Omental fat pad (tissue), 4 donors: ENCODE measurements around the gene CHCHD6. TPM values are rescaled to one million over a fixed set of nuclear protein-coding genes. Genes with fewer than 3 reads are reported as not detected.

ENCODE experiments used
- ATAC-seq: fragments of 150-250 bp; one replicate; pipeline ENCODE4 v1.9.1; 2016; ENCODE audit warnings: mild to moderate bottlenecking, moderate library complexity; ENCODE audit not compliant: low FRiP score
- DNase-seq: peaks from one replicate; pipeline ENCODE4 v3.0.0-alpha.2; 2019; ENCODE audit warnings: low spot score
- CTCF ChIP-seq, 3 donors: fragments of 450-650 bp; IDR thresholded peaks; one replicate each; pipeline ENCODE4 v1.5.1; 2016 to 2017; ENCODE audit warnings: antibody characterized with exemption in 3 of 3, mild to moderate bottlenecking in 3 of 3, moderate library complexity in 2 of 3
- total RNA-seq, 4 donors: library from RNA; depleted of rRNA; stranded (reverse); fragments of >200 nt; gene quantifications; one replicate each; pipeline ENCODE4 v1.1.0, GENCODE V29; 2016

Gene CHCHD6
- total RNA-seq, 4 donors from 2014 or later = 7.5 to 19.7 (median 11.5) TPM

DNA sequence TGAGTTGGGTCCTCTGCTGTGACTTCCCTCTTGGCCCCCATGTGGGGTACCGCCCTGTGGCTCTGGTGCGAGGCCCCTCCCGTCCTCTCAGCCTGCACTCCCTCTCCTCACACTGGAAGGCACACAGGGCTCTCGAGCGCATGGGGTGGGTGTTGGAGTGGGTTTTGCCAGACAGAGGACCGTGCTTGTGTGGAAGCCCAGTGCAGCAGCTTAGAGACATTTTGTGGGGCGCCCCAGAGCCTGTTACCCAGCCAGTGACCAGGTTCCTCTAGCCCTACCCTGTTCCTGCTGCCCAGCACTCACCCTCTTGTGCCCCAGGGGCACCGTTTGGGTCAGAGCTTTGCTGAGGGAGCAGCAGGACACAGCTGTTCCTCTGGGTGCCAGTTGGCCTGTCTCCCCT is 288.7 kb downstream of the CHCHD6 start:
- ATAC-seq (no peak), DNase-seq (no peak)
- TF ChIP-seq CTCF (IDR thresholded peaks at IDR 0.05) = no peak

DNA sequence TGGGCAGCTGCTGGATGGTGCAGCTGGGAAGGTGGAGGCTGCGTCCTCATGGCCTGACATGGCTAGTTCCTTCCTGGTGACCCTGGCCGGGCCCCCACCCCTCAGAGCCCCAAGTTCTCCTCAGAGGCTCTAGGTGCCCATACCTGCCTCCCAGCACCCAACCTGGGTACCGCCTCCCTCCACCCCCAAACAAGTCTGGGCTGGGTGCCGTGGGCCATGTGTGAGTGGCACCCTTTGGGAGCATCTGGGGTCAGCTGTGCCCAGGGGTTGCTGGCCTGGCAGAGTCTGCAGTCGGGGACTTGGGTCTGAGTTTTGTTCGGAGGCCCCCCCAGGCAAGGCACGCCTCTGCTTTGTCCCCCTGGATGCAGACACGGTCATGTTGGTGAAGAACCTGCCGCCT is 289.4 kb downstream of the CHCHD6 start:
- DNase-seq (no peak), ATAC-seq (no peak)
- TF ChIP-seq CTCF (IDR thresholded peaks at IDR 0.05) = no peak

DNA sequence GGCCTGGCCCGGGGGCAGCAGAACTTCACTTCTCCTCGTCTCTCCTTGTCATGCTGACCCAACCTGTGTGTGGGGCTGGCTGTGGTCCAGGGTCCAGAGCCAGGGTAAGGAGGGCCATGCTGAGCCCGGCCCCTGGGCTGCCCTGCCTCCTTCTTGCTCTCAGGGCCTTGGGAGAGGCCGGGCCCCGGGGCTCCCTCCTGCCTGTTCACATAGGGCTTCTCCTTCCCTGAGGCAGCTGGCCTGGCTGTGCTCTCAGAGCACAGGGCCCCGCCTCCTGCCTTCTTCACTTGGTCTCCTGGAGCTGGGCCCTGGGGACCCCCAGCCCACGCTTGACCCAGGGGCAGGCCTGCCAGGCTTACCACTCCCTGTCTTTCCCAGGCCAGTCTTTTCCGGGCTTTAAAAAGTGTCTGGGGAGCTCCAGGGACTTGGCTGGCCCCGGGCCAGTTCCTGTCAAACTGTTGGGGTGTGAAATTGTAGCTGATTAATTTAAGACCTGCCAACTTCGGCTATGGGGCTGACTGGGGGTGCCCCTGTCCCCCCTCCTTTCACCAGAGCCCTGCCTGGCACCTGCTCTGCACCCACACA is 290.7 kb downstream of the CHCHD6 start:
- ATAC-seq (no peak), DNase-seq (no peak)
- TF ChIP-seq CTCF (IDR thresholded peaks at IDR 0.05) = no peak

GRCh38 chr3:126995254-126995780 is 291.3 kb downstream of the CHCHD6 start:
- ATAC-seq (no peak), DNase-seq (no peak)
- TF ChIP-seq CTCF (IDR thresholded peaks at IDR 0.05) = no peak

GRCh38 chr3:126995926-126996512 is 292.0 kb downstream of the CHCHD6 start:
- DNase-seq (no peak), ATAC-seq (no peak)
- TF ChIP-seq CTCF (IDR thresholded peaks at IDR 0.05) = no peak

GRCh38 chr3:126996905-126997304 is 292.9 kb downstream of the CHCHD6 start:
- ATAC-seq (no peak), DNase-seq (no peak)
- TF ChIP-seq CTCF (IDR thresholded peaks at IDR 0.05) = no peak

DNA sequence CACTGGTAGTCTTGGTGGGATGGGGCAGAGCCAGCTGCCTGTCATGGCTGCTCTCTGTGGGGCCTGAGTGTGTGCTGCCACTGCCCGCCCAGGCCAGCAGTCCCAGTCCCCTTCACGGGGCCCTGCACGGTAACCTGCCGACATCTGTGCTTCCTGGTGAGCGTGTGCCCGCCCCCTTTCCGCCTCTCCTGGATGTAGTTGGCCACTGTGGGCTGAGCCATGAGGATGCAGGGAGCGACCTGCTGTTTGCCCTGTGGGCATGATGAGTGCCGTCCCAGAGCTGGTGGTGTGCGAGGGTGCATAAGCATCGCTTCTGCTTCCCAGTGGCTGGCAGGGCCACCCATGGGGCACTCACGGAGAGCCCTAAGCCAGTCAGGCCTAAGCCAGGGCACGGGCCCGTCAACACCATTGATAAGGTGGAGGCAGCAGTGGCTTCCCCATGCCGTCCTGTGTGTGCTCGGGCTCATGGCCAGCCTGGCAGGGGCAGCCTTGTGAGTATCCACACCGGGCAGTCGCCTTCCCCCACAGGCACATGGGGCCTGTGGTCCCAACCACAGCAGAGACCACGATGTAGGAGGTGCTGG is 293.5 kb downstream of the CHCHD6 start:
- DNase-seq = no peak
- no peak for TF ChIP-seq CTCF (IDR thresholded peaks at IDR 0.05)
- ATAC-seq = no peak
